ENCODE data around the gene LIN28A. TPM values are rescaled to one million over a fixed set of nuclear protein-coding genes. Genes with fewer than 3 reads are reported as not detected.

The LIN28A gene
- total RNA-seq, 2 donors from 2014 or later = 0.15 TPM; not detected in 1

- ATAC-seq (no peak), DNase-seq (no peak)
- intact Hi-C loops (cut with DNase I) = no loop called here
Observed at GRCh38 chr1:26418865-26419349, 8.3 kb downstream of the LIN28A start.

GRCh38 chr1:26419494-26419893 is 8.9 kb downstream of the LIN28A start:
- intact Hi-C loops (cut with DNase I) = no loop called here
- DNase-seq = no peak
- no peak for ATAC-seq

GRCh38 chr1:26429721-26430120 is 19.1 kb downstream of the LIN28A start:
- DNase-seq = no peak
- ATAC-seq = no peak
- intact Hi-C loops (cut with DNase I) = no loop called here

GRCh38 chr1:26431979-26432695 is 21.5 kb downstream of the LIN28A start, which contains the start of gene DHDDS:
Gene DHDDS (plus strand): TSS chr1:26432321. CDS start chr1:26432946, 625 bp downstream.
- intact Hi-C loops (cut with DNase I) = no loop called here
- DNase-seq (peak; percentile 98), ATAC-seq (peak; percentile 100)

- DNase-seq = no peak
- no peak for ATAC-seq
- intact Hi-C loops (cut with DNase I) = no loop called here
Observed at GRCh38 chr1:26432793-26433192, 22.2 kb downstream of the LIN28A start.

- ATAC-seq (no peak), DNase-seq (no peak)
- intact Hi-C loops (cut with DNase I) = no loop called here
Observed at GRCh38 chr1:26434161-26434752, 23.6 kb downstream of the LIN28A start.

- no peak for DNase-seq
- intact Hi-C loops (cut with DNase I) = no loop called here
- no peak for ATAC-seq
Observed at GRCh38 chr1:26438041-26438440, 27.4 kb downstream of the LIN28A start.

- DNase-seq (no peak), ATAC-seq (no peak)
- intact Hi-C loops (cut with DNase I) = no loop called here
Observed at GRCh38 chr1:26440259-26440658, 29.6 kb downstream of the LIN28A start.

GRCh38 chr1:26449868-26450267 is 39.3 kb downstream of the LIN28A start:
- ATAC-seq (no peak), DNase-seq (no peak)
- intact Hi-C loops (cut with DNase I) = no loop called here

- intact Hi-C loops (cut with DNase I) = no loop called here
- no peak for ATAC-seq
Observed at GRCh38 chr1:26450908-26451307, 40.3 kb downstream of the LIN28A start.

GRCh38 chr1:26452459-26453183 is 42.0 kb downstream of the LIN28A start:
- ATAC-seq (no peak), DNase-seq (no peak)
- intact Hi-C loops (cut with DNase I) = no loop called here

More at GRCh38 chr1:26450908-26451307, 40.3 kb downstream of the LIN28A start:
- no peak for DNase-seq

- intact Hi-C loops (cut with DNase I) = no loop called here
- no peak for ATAC-seq
- no peak for DNase-seq
Observed at GRCh38 chr1:26459148-26459547, 48.5 kb downstream of the LIN28A start.

- intact Hi-C loops (cut with DNase I) = no loop called here
- ATAC-seq (peak in 1 of 2 donors; percentile 47), DNase-seq (no peak)
Observed at GRCh38 chr1:26459573-26460031, 49.0 kb downstream of the LIN28A start.

- ATAC-seq (no peak), DNase-seq (peak; percentile 42)
- intact Hi-C loops (cut with DNase I) = no loop called here
Observed at GRCh38 chr1:26468911-26469310, 58.3 kb downstream of the LIN28A start.

GRCh38 chr1:26469558-26469957 is 58.9 kb downstream of the LIN28A start:
- no peak for DNase-seq
- no peak for ATAC-seq
- intact Hi-C loops (cut with DNase I) = no loop called here

GRCh38 chr1:26470878-26471497 is 60.4 kb downstream of the LIN28A start:
- no peak for ATAC-seq
- intact Hi-C loops (cut with DNase I) = no loop called here
- no peak for DNase-seq

GRCh38 chr1:26471498-26472319 is 61.1 kb downstream of the LIN28A start:
- intact Hi-C loops (cut with DNase I) = loop anchor here in 1 of 2 donors (2.0 kb wide), 1 partner anchor 29 kb away; no protein-coding TSS in a partner anchor
- ATAC-seq (peak; percentile 35 to 36), DNase-seq (peak; percentile 73)

- peak; percentile 92 for DNase-seq
- ATAC-seq = peak; percentile 86
- intact Hi-C loops (cut with DNase I) = loop anchor here in 1 of 2 donors (2.0 kb wide), 1 partner anchor 28 kb away; no protein-coding TSS in a partner anchor
Observed at GRCh38 chr1:26472320-26472900, 61.8 kb downstream of the LIN28A start, which contains the start of gene HMGN2. Gene HMGN2 (plus strand): TSS chr1:26472440. CDS start chr1:26472613, 173 bp downstream.
